Motor neuron (in vitro differentiated cells): ENCODE data around the gene GSTT2. TPM values are rescaled to one million over a fixed set of nuclear protein-coding genes. Genes with fewer than 3 reads are reported as not detected.
"Not testable (repeated sequence)": the region's sequence is repeated elsewhere in the genome, so short reads cannot be mapped to it uniquely, and the experiment has no call there.

Experiments used
- ATAC-seq, 8 experiments: fragments of 200-7000 bp; cut with Tn5 transposase; replicated peaks in 6 of 8; 2 replicates each; pipeline ENCODE4 v1.8.0; 2021; ENCODE audit warnings: mild to moderate bottlenecking in 8 of 8, moderate library complexity in 8 of 8
- H3K27ac ChIP-seq, 2 donors: fragments of 250-450 bp; sonication (Bioruptor Pico); 2 replicates each; pipeline ENCODE4 v1.9.0; 2021; ENCODE audit warnings: antibody characterized with exemption in 2 of 2, mild to moderate bottlenecking in 2 of 2, moderate library complexity in 1 of 2
- H3K4me1 ChIP-seq, 2 donors: fragments of 250-450 bp; sonication (Bioruptor Pico); replicated peaks in 1 of 2; 2 replicates each; pipeline ENCODE4 v1.6.1; 2021; ENCODE audit warnings: antibody characterized with exemption in 2 of 2, mild to moderate bottlenecking in 2 of 2, moderate library complexity in 1 of 2
- H3K4me3 ChIP-seq, 5 donors: fragments of 250-450 bp; sonication (Bioruptor Pico); 2 replicates each; pipeline ENCODE4 v1.9.0; 2021; ENCODE audit warnings: antibody characterized with exemption in 5 of 5, mild to moderate bottlenecking in 5 of 5, moderate library complexity in 4 of 5
- WGBS, 10 experiments: fragments of 450-650 bp; shearing (Covaris generic); methylation state at CpG; one replicate each; pipeline ENCODE4 v1.0.0; 2022; 5-methylcytosine and 5-hydroxymethylcytosine counted together
- in situ Hi-C, 9 experiments: fragments of 400-800 bp; cut with MboI; loops; one replicate each; pipeline ENCODE4 v1.15.0; 2021; ENCODE audit warnings: low sequenced_read_pairs in 9 of 9, low pct_unique_long_range_greater_than_20kb in 2 of 9; ENCODE audit not compliant: unreplicated experiment in 9 of 9
- total RNA-seq, 8 experiments: library from RNA; unstranded; fragments of 300-600 nt; gene quantifications; 2 replicates each; pipeline versions ENCODE4 v1.2.3 to v1.2.4, GENCODE V29; 2022

Gene GSTT2
- total RNA-seq, 8 experiments from 2014 or later = 4.3 TPM; not detected in 7

DNA sequence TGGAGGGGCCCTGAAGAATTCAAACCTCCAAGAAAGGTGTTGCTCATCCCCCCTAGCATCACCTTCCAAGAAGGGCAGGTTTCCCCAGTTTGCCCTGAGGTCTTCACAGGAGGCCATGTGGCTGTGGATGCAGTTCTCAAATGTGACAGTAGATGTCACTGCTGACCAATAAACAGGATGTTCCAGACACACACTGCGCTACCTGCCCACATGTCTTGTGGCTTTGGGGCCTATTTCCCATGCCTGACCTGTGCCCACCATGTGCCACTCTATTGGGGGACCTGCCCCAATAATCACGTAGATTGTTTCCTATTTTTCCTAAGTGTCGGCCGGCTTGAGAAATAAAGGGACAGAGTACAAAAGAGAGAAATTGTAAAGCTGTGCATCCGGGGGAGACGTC is 4.5 kb downstream of the GSTT2 start:
- in situ Hi-C loops = no loop called here
- peak; percentile 8 to 93 (median 72) for ATAC-seq

DNA sequence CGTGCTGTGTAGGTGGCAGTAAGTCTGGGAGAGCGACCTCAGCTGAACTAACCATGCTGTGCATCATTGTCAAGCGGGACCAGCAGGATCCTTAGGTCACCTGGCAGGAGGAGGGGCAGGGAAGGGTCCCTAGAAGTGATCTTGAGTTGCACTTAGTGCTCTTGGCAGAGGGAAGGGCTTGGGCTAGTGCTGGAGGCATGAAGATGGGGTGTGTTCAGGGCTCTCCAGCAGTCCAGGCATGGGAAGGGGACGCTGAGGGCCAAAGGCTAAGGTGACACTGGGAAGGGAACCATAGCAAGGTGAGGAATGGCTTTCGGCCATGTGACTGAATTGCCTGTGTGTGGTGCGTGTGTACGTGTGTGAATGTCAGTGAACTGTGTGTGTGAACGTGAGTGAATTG is 6.2 kb downstream of the GSTT2 start:
- ATAC-seq, H3K4me3 ChIP-seq, H3K27ac ChIP-seq, H3K4me1 ChIP-seq, in situ Hi-C loops: not testable (repeated sequence)
- WGBS, 10 experiments = no CpG with 5 or more reads among the region's 8 CpGs

More for the DNA sequence above, 4.5 kb downstream of the GSTT2 start:
- H3K27ac ChIP-seq = no peak overlapping the region
- no peak overlapping the region for H3K4me3 ChIP-seq
- WGBS, 10 experiments = 0% methylated on average over 1 to 2 of the region's 6 CpGs; no CpG with 5 or more reads in 8 of the 10 experiments
- no peaks in the 10 kb centered on the region for H3K4me1 ChIP-seq

DNA sequence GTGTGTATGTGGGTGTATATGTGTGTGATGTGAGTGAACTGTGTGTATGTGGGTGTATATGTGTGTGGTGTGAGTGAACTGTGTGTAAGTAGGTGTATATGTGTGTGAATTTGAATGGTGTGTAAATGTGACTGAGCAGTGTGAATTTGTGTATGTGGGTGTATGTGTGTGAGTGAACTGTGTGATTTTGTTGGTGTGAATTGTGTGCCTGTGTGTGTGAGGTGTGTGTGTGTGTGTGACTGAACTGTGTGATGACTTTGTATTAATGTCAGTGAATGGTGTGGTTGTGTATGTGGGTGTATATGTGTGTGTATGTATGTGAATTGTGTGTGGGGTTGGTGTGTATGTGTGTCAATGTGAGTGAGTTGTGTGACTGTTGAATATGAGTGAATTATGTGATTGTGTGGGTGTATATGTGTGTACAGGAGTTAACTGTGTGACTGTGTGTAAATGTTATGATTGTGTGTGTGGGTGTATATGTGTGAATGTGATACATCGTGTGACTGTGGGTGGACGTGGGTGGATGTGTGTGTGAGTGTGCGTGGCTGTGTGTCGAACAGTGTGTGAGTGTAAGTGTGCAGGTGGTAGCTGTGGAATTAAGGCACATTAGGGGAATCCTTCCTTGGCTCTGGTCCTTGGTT is 6.7 kb downstream of the GSTT2 start:
- in situ Hi-C loops = not testable (repeated sequence)

GRCh38 chr22:23989583-23990244 is 9.8 kb downstream of the GSTT2 start:
- peak in 3 of 8 experiments; percentile 4 to 36 (median 18) for ATAC-seq
- H3K4me3 ChIP-seq, H3K27ac ChIP-seq, in situ Hi-C loops, H3K4me1 ChIP-seq: not testable (repeated sequence)
- no CpG with 5 or more reads among the region's 3 CpGs for WGBS, 10 experiments

More for the DNA sequence above, 6.7 kb downstream of the GSTT2 start:
- no CpG with 5 or more reads among the region's 4 CpGs for WGBS, 10 experiments
- not testable (repeated sequence) for H3K4me1 ChIP-seq, ATAC-seq, H3K4me3 ChIP-seq, H3K27ac ChIP-seq

- H3K4me1 ChIP-seq, H3K27ac ChIP-seq, H3K4me3 ChIP-seq, in situ Hi-C loops, ATAC-seq: not testable (repeated sequence)
- no CpG with 5 or more reads among the region's 2 CpGs for WGBS, 10 experiments
These were observed 13.1 kb downstream of the GSTT2 start for GRCh38 chr22:23993080-23993479.

GRCh38 chr22:23993581-23994177 is 13.7 kb downstream of the GSTT2 start:
- H3K4me1 ChIP-seq, ATAC-seq, H3K4me3 ChIP-seq, H3K27ac ChIP-seq, in situ Hi-C loops: not testable (repeated sequence)
- WGBS, 10 experiments = 20 to 92% (median 74%) methylated on average over 1 to 2 of the region's 4 CpGs; no CpG with 5 or more reads in 6 of the 10 experiments

GRCh38 chr22:23997092-23997491 is 17.2 kb downstream of the GSTT2 start:
- no peak for ATAC-seq
- 64 to 100% (median 89%) methylated on average over 3 of the region's 3 CpGs; no CpG with 5 or more reads in 3 of the 10 experiments for WGBS, 10 experiments
- in situ Hi-C loops = no loop called here
- H3K27ac ChIP-seq = no peak overlapping the region
- H3K4me3 ChIP-seq = no peak overlapping the region
- H3K4me1 ChIP-seq = no peaks in the 10 kb centered on the region

DNA sequence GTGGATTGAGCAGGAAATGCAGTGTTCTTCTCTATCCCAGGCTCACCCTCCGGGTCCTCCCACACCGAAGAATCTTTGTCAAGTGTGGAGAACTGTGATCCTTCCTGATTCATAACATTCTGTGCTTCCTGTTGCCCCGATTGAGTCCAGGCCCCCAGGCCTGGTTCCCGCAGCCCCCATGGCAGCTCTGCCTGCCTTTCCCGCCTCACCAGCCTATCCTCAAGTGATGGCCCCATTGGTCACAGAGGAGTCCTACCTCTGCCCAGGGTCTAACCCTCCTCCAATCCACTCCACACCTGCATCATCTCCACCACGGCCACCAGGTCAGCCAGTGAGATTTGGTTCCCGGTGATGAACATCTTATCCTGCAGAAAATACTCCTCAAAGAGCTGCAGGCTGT is 19.8 kb downstream of the GSTT2 start:
- 56 to 100% (median 87%) methylated on average over 1 to 5 of the region's 7 CpGs; no CpG with 5 or more reads in 6 of the 10 experiments for WGBS, 10 experiments
- H3K4me3 ChIP-seq, H3K4me1 ChIP-seq, in situ Hi-C loops, ATAC-seq, H3K27ac ChIP-seq: not testable (repeated sequence)

GRCh38 chr22:24001314-24001713 is 21.4 kb downstream of the GSTT2 start:
- no peak overlapping the region for H3K27ac ChIP-seq
- peak in 1 of 8 experiments; percentile 9 for ATAC-seq
- WGBS, 10 experiments = 19 to 100% (median 69%) methylated on average over 1 to 9 of the region's 9 CpGs; no CpG with 5 or more reads in 2 of the 10 experiments
- in situ Hi-C loops = no loop called here
- H3K4me3 ChIP-seq = no peak overlapping the region
- H3K4me1 ChIP-seq = no peaks in the 10 kb centered on the region

DNA sequence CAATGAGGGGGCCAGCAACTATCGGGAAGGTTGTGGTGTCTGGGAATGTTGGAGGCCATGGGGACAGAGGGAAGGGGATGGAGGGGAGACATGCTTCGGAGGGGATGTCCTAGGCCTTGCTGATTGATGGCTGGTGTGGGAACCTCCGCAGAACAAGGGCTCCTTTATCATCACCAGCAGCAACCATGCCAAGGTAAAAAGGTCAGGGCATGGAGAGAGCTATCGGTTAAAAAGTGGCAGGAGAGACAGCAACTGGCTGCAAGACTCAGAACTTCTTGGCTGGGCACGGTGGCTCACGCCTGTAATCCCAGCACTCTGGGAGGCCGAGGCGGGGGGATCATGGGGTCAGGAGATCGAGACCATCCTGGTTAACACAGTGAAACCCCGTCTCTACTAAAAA is 22.3 kb downstream of the GSTT2 start:
- Histone ChIP-seq H3K4me1 (no peaks in the 10 kb centered on the region), H3K27ac (no peak overlapping the region), H3K4me3 (no peak overlapping the region)
- in situ Hi-C loops = no loop called here
- WGBS, 10 experiments = 40 to 84% (median 75%) methylated on average over 1 to 5 of the region's 10 CpGs; no CpG with 5 or more reads in 6 of the 10 experiments
- peak in 1 of 8 experiments; percentile 14 for ATAC-seq

DNA sequence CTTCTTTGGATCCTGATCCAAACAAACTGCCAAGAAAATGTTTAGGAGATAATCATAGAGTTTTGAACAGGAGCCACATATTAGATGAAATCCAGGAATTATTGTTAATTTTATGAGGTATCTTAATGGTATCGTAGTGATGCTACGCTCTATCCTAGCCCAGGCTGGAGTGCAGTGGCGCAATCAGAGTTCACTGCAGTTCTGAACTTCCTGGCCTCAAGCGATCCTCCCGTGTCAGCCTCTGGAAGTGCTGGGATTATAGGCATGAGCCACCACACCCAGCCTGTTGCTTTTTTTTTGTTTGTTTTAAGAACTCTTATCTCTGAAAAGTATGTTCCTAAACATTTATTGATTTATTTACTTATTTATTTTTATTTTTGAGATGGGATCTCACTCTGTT is 22.9 kb downstream of the GSTT2 start:
- in situ Hi-C loops = no loop called here
- peak in 1 of 8 experiments; percentile 25 for ATAC-seq
- WGBS, 10 experiments = 40 to 100% (median 87%) methylated on average over 1 to 5 of the region's 5 CpGs; no CpG with 5 or more reads in 1 of the 10 experiments

GRCh38 chr22:24003887-24004286 is 24.0 kb downstream of the GSTT2 start:
- in situ Hi-C loops = no loop called here
- no peak overlapping the region for H3K27ac ChIP-seq
- no peak for ATAC-seq
- H3K4me3 ChIP-seq = no peak overlapping the region
- WGBS, 10 experiments = 41 to 82% (median 77%) methylated on average over 3 to 9 of the region's 9 CpGs; no CpG with 5 or more reads in 4 of the 10 experiments
- no peaks in the 10 kb centered on the region for H3K4me1 ChIP-seq

More for the DNA sequence above, 22.9 kb downstream of the GSTT2 start:
- H3K4me3 ChIP-seq = no peak overlapping the region
- H3K27ac ChIP-seq = no peak overlapping the region
- H3K4me1 ChIP-seq = no peaks in the 10 kb centered on the region

- peak in 1 of 8 experiments; percentile 34 for ATAC-seq
- Histone ChIP-seq H3K4me1 (no peaks in the 10 kb centered on the region), H3K27ac (no peak within 1 kb of the TSS), H3K4me3 (no peak within 1 kb of the TSS)
- 33 to 100% (median 61%) methylated on average over 1 to 6 of the region's 6 CpGs; no CpG with 5 or more reads in 2 of the 10 experiments for WGBS, 10 experiments
- in situ Hi-C loops = no loop called here
These were observed 25.3 kb downstream of the GSTT2 start, which contains the start of gene GSTT4 for GRCh38 chr22:24005201-24005600. Gene GSTT4, minus strand, starts transcription at chr22:24005453. Its CDS starts 97 bp downstream, at chr22:24005356.
